ENCODE data around the gene PC.

Gene PC

DNA sequence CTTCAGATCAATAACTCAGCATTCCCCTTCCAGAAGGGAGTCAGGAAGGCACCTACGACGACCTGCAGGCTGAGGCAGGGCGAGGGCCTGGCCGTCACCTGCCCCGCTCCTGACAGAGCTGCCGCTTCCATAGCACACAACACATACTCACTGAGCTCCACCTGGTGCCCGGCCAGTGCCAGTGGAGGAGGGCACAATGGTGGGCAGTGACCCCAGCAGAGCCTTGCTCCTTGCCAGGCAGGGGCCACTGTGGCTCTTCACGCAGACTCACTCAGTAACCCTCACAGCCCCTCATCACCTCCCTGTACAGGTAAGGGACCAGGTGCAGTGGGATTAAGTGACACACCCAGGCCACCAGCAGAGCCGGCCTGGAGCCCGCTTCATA lies 76.7 kb downstream of the PC start:
- DNase-seq, result no peak

DNA sequence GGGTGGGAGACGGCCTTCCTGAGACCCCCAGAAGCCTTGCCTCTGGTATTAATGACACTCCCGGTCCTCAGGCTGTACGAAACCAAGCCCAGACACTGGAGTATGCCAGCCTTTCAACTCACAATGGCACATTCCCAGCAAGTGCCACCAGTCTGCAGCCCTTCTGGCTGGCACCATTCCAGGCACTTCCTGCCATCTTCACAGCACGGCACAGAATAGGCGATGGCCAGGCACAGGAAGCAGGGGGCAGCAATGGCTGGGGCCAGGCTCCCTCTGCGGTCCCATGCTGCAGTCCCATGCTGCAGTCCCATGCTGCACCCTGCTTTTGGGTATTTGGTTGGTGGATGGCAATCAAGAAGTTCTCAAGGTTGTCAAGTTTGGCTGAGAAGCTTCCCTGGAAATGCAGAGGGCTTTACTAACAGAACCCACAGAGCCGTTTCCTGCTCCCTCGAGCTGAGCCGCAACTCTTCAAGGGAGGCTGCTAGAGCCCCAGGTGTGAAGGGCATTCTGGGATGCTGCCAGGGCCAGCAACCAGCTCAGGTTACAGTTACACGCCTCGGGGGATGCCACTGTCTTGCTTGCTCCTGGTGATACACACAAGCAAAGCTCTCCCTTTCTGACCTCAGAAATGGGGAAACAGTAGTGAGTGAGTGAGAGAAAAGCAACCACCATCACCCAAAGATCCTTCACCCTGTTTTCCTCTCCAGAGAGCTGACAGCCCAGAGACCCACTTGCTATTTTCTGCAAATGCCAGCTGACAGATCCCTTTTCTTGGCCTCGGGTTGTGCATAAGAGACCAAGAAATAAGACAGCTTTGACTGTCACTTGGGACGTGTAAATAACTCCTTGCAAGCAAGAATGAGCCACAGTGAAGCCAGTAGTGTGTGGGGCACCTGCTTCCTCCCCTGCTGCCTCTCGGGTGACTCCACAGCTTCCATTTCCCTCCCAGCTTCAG lies 77.4 kb downstream of the PC start:
- DNase-seq, result no peak

DNA sequence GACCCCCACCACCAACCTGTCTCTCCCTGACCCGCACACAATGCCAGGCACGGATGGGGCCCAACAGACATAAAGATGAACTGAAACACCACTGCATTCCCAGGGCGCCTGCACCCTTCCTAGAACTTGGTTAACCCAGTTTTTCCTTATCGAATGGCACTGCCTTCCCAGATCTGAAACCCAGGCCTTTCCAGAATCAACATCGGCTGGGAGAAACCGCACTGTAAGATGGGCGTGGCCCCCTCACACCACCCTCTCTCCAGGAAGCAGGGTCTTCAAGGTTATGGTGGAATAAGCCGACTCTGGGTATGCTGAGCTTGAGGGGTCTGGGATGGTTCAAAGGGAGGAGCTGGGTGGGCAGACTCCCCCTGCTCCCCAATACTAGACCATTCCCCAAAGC lies 78.2 kb downstream of the PC start:
- DNase-seq, result no peak

DNA sequence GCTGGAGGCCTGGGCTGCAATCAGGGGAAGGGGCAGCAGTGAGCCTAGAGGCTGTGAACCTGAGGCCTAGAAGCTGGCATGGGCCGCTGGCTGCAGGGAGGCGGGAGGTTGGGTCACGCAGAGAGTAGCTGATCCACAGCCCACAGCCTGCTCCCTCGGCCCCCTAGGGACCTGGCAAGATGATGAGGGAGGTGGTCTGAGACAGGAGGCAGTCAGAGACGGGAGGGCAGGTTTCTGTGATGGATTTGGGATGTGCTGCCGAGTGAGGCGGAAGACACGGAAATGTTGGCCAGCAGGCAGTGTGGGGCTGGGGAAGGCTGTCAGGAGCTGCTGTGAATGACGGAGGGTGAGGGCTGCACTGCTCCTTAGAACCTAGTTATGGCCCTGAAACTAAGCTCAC lies 78.6 kb downstream of the PC start:
- DNase-seq, result no peak

DNA sequence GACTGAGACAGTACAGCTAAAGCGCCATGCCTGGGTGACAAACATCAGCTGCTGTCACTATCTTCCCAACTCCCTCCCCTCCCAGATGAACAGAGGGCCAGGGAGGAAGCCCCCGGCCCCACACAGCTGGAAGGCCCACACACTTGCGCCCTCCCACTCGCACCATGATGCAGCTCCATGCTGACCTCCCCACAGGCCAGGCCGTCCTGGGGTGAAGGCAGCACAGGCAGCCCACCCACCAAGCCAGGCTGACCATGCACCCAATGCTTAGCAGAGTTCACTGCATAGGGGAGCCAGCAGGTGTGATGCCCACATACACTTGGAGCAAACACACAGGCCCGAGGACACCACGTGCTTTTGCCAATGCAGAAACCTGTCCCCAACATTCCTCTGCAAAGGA lies 79.2 kb downstream of the PC start:
- DNase-seq, result no peak

DNA sequence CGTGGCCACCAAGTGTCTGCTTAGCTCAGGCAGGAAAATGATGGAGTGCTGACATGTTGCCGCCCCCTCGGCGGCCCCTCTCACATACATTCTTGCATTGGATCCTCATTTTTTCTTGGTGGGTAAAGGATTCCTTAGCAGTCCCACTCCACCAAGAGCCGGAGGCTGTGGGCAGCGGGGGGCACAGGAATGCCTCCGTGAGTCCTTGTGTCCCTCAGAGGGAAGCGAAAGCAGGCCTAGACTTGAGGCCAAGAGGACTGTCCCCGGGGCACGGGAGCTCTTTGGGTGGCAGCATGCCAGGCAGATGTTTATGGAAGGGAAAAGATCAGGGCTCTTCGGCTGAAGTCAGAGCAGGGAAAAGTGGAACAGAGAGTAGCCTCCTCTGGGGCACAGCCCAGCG lies 79.7 kb downstream of the PC start:
- no peak for DNase-seq

DNA sequence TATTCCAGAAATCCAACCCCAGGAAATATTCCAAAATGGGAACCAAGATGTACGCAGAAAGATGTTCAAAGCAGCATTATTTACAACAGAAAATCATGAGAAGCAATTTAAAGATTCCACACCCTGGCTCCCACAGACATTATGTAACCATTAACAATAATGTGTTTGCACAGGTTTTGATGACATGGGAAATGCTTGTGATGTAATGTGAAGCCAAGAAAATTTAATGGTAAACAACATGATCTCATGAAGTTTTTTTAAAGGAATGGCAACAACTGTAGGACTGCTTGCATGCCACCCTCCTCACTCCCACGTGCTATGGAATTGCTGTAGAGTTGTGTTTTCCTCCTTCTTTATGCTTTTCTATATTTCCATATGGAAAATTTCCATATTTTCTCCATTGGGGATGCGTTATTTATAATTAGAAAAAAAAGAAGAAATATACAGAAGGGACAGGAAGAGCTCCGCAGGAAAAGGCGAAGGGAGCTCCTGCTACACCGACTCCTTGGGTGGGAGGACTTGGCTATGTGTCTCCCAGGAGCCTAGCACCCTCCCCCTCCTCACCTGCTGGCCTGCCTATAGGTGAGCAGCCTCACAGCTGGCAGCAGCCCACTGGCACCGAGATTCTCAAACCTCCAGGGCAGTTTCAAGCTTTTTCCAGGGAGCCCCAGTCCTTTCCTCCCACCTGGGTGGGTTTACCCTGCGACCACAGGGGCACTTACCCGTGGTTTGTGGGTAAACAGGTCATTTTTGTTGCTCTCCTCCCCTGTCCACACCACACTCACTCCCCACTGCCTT lies 80.4 kb downstream of the PC start:
- no peak for DNase-seq

DNA sequence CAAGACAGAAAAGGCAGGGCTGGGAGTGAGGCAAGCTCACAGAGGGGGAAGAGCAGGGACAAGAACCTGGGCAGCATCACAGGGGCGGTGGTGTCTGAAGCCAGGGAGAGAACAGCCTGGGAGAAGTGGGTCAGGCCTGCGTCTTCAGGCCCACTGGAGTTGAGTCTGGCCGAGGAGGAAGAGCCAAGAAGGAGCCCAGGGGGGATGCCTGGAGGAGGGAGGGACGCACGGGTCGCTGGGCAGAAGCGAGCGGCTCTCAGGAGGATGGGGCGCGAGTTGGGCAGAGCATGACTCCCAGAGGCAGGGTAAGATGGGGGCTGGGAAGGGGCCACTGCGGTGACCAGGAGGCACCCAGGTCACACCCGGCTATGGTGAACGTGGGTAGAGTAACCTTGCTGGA lies 82.8 kb downstream of the PC start:
- no peak for DNase-seq

DNA sequence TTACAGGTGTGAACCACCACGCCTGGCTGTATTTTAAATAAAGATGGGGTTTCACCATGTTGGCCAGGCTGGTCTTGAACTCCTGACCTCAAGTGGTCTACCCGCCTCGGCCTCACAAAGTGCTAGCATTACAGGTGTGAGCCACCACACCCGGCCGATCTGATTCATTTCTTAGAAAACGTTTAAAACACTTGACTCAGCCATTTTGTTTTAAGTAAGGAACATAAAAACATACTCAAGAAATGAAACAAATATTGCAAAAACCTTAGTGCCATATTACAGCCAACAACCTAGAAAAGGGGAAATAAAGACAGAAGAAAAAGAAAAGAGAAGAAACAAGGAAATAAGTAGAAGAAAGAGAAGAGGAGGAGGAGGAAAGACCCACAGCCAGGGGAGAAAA lies 84.0 kb downstream of the PC start:
- no peak for DNase-seq

DNA sequence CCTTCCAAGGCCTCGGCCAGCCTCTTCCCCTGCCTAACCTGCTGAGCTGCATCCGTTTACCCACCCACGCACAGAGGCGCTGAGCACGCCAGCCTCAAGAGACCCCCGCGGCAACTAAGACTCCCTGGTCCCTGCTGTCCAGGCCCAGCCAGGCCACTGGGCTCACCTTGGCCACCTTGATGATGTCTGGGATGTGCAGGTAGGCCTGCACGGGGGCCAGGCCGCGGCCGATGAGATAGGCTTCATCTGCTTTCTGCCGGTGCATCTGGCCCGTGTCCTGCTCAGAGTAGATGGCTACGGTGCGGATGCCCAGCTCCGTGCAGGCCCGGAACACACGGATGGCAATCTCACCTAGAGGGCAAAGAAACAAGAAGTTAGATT lies 86.7 kb downstream of the PC start:
- no peak for DNase-seq

DNA sequence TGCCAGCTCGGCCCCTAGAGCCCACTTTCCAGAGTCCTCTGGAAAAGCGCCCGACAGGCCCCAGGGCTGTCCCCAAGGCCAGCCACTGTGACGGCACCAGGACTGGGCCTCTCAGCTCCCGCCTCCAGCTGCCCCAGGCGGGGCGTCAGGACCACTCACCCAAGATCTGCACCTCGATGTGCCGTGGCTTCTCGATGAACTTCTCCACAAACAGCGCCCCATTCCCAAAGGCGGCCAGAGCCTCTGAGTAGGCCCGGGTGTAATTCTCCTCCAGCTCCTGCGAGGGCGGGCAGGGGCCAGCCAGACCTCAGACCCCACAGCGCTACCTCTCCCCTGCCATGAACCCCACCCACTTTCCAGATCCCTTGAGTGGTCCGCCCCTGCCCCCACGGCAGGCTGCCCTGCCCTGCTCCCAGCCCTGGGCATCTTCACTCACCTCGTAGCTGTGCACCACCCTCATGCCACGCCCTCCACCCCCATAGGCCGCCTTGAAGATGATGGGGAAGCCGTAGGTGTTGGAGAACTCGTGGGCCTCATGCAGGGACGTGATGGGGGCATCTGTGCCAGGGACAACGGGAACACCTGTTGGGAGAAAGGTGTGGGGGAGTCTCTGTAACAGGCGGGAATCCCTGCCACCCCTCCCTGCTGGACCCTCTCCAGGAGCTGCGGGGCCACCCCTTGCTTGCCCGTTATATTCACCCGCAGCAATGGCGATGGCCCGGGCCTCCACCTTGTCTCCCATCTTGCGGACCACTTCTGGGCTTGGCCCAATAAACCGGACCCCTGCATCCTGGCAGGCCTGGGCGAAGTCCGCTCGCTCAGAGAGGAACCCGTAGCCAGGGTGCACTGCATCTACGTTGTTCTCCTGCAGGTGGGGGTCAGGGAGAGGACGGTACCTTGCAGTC lies 87.3 kb downstream of the PC start:
- DNase-seq, result no peak

DNA sequence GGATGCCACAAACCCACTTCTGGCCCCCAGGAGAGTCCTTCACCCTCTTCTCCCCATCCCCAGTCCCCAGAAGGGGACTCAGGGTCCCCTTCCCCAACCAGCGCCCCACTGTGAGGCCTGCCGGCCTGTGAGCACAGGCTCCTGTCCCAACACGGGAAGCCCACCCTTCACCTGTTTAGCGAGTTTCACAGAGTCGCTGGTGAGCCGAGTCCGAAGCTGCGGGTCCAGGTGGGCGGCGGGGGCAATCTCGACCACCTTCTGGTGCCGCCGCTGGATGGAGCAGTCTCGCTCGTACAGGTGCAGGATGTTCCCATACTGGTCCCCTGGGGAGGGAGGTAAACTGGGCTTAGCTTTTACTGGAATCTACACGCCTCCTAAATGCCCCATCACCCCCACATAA lies 88.1 kb downstream of the PC start:
- DNase-seq, result no peak

DNA sequence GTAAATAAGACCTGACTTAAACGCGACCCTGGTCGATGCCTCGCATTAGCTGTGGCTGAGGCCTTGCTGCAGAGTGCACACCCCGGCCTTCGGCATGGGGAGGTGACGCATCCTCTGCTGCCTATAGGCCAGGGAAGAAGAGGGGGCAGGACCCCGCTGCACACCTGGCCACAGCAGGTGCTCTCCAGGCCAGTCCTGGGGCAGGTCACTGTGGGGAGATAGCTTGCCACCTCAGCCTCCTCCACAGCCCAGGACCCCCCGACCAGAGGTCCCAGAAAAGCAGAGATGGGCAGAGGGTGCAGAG lies 88.7 kb downstream of the PC start:
- no peak for DNase-seq

DNA sequence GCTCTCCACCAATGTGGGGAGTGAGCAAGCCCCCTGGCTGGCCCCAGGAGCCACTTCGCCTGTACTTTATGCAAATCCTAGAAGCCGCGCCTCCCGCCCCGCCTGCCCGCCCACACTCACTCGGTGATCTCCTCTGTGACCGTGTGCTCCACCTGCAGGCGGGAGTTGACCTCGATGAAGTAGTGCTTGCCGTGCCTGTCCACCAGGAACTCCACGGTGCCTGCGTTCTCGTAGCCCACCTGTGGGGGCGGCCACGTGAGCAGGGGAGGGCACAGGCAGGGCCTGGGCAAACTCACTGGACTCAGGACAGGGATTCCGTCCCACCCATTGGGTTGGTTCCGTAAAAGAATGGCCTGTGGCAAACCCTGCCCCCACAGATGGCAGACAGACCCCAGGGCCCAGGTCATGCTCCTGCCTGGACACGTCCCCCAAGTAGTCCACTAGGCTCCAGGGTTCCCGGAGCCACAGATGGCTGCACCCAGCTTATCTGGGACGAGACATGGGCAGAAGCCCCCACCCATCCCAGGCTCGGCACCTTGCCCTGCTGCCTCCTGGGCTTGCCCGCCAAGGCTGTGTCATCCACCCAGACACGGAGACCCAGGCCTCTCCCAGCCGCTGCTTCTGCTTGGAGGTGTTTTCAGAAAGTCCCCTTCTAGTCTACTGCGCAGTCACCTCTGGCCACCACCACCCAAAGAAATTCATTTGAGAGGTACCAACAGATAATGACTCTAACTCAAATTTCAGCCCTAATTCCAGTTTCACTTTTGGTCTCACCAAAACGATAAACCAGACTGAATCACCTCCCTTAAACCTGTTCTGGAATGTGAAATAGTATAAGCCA lies 89.2 kb downstream of the PC start:
- no peak for DNase-seq

DNA sequence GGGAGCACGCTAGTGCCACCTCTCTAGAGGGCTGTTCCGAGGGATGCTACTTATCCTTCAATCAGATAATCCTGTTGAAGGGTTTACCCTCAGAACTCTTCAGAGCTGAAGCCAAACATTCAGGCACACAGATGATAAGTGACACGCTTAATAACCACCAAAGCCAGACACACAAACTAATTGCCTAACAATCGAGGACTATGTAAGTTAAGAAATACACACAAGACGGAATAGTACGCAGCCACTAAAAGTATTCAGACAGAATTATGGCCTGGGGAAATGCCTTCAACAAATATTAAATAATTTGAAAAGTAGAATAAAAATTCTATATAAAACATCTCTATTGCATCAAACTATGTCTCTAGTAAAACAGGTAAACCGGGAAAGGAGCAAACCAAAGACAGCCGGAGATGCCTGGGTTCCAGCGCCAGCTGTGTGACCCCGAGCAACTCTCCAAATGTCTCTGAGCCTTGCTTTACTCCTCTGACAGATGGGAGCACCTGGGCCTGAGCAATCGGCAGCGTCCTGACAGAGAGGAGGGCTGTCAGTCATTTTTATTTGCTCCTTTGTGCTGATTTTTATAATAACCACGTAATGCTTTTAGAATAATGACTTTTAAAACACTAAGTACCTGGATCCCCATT lies 90.0 kb downstream of the PC start:
- no peak for DNase-seq

DNA sequence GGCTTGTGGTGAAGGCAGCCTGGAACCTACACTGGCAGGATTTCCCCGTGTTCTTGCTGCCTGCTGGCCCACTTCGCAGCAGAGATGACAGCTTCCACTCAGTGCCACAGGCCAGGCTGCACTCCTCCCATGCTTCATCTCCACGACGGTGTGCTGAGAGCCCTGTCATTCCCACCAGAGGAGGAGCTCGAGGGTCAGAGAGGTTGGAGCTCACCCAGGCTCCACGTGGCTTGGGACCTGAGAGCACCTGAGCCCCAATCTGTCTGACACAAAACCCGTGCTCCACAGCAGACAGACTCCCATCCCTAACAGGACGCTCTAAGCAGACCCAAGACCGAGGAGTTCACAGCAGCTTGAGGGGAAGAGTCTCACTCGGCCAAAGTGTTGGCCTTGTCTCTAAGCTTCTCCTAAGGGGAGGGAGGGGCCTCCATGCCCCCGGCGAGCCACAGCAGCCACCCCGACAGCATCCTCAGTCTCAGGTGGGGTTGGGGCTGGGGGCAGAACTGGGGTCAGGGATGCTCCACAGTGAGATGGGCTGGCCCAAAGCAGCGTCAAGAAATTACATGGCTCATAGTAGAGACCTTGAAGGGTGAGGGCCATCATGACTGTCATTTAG lies 90.7 kb downstream of the PC start:
- DNase-seq, result no peak

DNA sequence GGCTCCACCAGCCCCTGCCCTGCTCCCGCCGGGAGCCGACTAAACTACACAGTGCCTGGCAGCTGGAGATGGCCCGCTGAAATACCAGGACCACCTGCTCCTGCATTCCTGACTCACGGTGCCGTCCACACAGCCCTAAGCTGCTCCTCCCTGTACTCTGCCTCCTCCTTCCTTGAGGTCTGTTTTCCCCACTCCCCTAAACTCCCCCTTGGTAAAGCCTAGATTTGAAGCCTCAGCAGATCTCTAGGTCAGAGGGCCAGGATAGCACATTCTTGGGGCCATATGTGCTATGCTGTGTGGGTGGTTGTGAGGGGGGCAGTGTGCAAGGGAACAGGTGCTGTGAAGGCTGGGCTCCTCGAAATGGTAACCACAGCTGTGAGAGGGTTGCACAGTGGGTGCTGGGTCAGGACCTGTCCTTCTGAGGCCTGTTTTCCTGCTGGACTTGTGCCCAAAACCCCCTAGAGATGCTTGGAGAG lies 91.6 kb downstream of the PC start:
- DNase-seq, result no peak

DNA sequence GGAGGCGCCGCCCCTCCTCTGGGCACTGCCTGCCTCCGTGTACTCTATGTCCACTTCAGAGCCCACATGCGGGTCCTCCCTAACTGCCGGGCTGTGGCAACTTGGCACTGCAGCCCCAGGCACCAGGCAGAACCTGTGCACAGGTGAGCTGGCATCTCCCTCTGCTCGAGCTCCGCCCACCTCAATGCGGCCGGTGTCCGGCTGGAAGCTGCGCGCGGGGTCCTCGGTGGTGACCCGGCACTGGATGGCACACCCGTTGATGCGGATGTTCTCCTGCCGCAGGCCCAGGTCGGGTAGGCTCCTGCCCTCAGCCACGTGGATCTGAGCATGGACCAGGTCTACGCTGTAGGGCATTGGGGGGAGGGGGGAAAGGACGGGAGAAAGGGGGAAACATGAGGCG lies 92.2 kb downstream of the PC start:
- DNase-seq, result no peak

DNA sequence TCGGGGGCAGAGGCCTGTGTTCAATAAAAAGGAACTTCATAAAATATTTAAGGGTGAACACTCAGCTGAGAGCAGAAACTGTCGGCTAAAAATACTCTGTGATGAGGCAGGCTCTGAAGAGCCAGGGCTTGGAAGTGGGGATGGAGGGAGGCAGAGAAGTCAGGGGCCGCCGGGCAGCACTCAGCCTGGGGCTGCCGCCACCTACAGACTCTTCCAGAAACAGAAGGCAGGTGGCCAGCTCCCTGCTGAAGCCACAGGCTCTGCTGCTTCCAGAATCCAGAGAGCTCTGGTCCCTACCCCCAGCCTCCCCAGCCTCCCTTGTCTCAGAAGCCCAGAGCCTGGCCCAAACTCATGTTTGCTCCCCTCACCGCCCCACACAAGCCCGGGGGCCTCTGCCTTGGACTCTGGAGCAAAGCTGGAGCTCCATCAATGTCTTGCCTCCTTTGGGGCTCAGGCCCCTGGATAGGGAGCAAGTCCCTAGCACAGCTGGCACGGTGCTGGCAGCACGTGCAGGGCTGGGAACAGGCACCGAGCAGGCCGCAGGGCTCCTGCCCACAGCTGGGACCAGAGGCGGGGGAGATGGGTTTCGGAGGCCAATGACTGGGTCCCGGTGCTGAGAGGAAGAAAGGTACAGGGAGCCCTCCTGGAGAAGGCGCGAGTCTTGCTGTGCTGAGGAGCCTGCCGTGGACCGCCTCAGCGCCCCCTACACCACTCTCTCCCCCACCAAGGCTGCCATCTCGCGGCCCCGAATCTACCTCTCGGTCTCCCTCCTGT lies 93.1 kb downstream of the PC start:
- DNase-seq, result no peak

DNA sequence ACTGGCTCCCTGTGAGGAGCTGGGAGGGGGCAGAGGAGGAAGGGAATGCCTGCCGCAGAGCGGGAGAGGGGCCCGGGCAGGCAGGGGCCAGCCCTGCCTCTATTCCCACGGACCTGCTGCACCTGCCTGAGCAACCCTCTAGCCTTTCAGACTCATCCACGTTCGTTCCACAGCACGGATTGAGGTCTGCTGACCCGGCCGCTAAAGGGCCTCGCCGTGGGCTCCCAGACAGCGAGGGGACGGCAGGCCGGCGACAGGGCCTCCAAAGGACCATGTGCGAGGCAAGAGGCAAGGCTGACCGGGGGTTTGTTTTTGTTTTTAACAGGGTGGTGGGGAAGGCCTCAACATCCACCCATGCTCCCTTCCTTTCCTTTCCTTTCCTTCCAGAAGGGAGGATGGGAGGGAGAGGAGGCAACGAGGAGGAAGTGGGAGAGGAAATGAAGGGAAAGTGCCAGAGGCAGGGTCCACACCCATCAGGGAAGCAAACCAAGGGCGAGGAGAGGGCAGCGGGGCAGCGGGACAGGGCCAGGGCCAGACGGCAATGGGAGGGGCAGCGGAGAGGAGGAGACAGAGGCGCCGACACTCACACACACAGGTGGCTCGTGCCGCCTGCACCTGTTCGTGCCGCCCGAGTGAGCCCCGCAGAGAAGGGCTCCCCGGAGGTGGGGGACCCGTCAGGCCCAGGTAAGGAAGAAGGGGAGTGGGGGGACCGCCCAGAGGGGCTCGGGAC lies 93.8 kb downstream of the PC start:
- no peak for DNase-seq

Measured in HCEC 1CT (cell line).